Activated naive CD8-positive, alpha-beta T cell treated with anti-CD3 and anti-CD28 coated beads, Interleukin-2, amount 10 ng/mL, durations not matched to agents 7 days and 5 days (primary cell): ENCODE data around the gene HDLBP. TPM values are rescaled to one million over a fixed set of nuclear protein-coding genes. Genes with fewer than 3 reads are reported as not detected.

ENCODE experiments used
- ATAC-seq: fragments of 150-1000 bp; cut with Tn5 transposase; one replicate; pipeline ENCODE4 v1.10.0; 2021; ENCODE audit warnings: low read depth, moderate library complexity
- POLR2A ChIA-PET: fragments of 350-600 bp; sonication (Branson Sonifier 250); formaldehyde crosslinking; loops from one replicate; lab custom pipeline; 2021; ENCODE audit warnings: antibody characterized with exemption; lab: Charles Lee
- DNase-seq: peaks from one replicate; pipeline ENCODE4 v3.0.0; 2021
- H3K27ac Mint-ChIP-seq: one replicate; pipeline ENCODE4 v1.8.0; 2022; ENCODE audit warnings: mild to moderate bottlenecking, mixed read lengths
- H3K27me3 Mint-ChIP-seq: one replicate; pipeline ENCODE4 v1.8.0; 2022; ENCODE audit warnings: mild to moderate bottlenecking, moderate library complexity, mixed read lengths
- H3K36me3 Mint-ChIP-seq: one replicate; pipeline ENCODE4 v1.8.0; 2021; ENCODE audit warnings: mild to moderate bottlenecking, mixed read lengths
- H3K4me1 Mint-ChIP-seq: one replicate; pipeline ENCODE4 v1.8.0; 2021; ENCODE audit warnings: mixed read lengths
- H3K4me3 Mint-ChIP-seq: one replicate; pipeline ENCODE4 v1.8.0; 2022; ENCODE audit warnings: mild to moderate bottlenecking, moderate library complexity, mixed read lengths
- H3K9me3 Mint-ChIP-seq: one replicate; pipeline ENCODE4 v1.8.0; 2021; ENCODE audit warnings: mixed read lengths
- total RNA-seq, 2 experiments: library from RNA; stranded (reverse); gene quantifications; one replicate each; pipeline ENCODE4 v1.2.3, GENCODE V29; 2021

HDLBP gene
- total RNA-seq, 2 experiments from 2014 or later, result 158 TPM

DNA sequence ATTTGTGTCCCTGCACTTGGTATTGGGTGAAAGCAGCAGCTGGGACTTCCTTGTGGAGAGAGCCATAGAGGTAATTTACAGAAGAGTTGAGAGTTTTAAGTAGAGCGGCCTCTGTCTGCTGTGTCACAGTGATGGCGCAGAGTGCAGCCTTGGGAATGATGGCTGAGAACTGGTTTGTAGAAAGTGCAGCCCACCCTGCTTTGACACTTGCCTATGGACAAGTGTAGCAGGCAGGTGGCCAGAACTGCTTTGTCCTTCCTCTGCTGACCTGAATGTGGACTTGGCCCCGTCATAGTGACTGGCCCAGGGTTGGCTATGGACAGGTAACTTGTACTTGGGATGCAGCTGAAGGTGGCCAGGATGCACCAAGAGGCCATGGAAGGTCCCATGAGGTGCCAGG is 133.3 kb downstream of the HDLBP start:
- H3K27ac Mint-ChIP-seq, result no peak overlapping the region
- H3K9me3 Mint-ChIP-seq, result no peaks in the 10 kb centered on the region
- DNase-seq (no peak), ATAC-seq (no peak)
- POLR2A ChIA-PET, result no interaction called here
- no peaks in the 10 kb centered on the region for H3K27me3 Mint-ChIP-seq
- H3K36me3 Mint-ChIP-seq, result peaks cover 4% of the 10 kb centered on the region
- H3K4me3 Mint-ChIP-seq, result no peak overlapping the region
- no peaks in the 10 kb centered on the region for H3K4me1 Mint-ChIP-seq

- POLR2A ChIA-PET, result no interaction called here
- Mint-ChIP-seq H3K27ac (no peak overlapping the region), H3K36me3 (peaks cover 6% of the 10 kb centered on the region), H3K9me3 (no peaks in the 10 kb centered on the region), H3K4me3 (no peak overlapping the region), H3K27me3 (no peaks in the 10 kb centered on the region), H3K4me1 (no peaks in the 10 kb centered on the region)
- DNase-seq, result no peak
- ATAC-seq, result no peak
Observed at GRCh38 chr2:241180495-241180894, 135.0 kb downstream of the HDLBP start.

- POLR2A ChIA-PET, result no interaction called here
- DNase-seq, result no peak
- no peak for ATAC-seq
- Mint-ChIP-seq H3K4me3 (no peak overlapping the region), H3K36me3 (peaks cover 10% of the 10 kb centered on the region), H3K4me1 (no peaks in the 10 kb centered on the region), H3K27me3 (no peaks in the 10 kb centered on the region), H3K9me3 (no peaks in the 10 kb centered on the region), H3K27ac (no peak overlapping the region)
Observed at GRCh38 chr2:241179899-241180298, 135.6 kb downstream of the HDLBP start.

GRCh38 chr2:241178961-241179360 is 136.5 kb downstream of the HDLBP start:
- Mint-ChIP-seq H3K27me3 (no peaks in the 10 kb centered on the region), H3K27ac (no peak overlapping the region), H3K36me3 (peaks cover 14% of the 10 kb centered on the region), H3K4me1 (no peaks in the 10 kb centered on the region), H3K9me3 (no peaks in the 10 kb centered on the region), H3K4me3 (no peak overlapping the region)
- ATAC-seq (no peak), DNase-seq (no peak)
- POLR2A ChIA-PET, result no interaction called here

DNA sequence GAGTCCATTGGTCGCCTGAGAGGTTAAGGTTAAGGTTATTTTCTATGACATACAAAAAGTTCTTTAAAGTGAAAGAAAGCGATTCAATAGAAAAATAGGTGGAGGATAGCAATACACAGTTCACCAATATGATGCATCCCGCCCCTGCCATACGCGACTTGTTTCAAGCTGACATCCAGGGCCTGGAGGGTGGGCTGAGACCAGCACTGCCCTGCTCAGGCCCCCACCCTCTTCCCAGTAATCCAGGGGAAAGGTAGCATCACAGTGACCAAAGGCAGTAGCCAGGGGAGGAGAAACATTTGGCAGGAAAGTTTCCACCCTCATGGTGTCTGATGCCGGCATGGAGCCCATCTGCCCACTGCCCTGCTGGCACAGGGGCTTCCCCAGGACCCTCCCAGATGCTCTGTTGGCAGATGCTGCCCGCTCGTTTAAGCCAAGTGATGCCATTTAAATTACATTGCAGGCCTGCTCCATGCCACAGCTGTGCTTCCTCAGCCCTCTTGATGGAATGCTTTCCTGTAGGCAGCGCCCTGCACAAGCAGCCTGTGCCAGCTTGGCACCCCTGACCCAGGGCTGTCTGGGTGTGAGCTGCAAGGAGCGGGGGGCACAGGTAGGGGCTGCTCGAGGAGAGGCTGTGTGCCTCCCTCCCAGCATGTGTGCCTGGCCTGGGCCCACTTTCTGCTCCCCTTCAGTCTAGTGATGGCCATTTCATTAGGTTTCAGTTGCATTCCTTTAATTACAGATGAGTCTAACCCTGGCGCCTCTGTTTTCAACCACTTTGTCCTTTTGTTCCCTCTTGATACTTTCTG is 137.7 kb downstream of the HDLBP start:
- POLR2A ChIA-PET, result no interaction called here
- Mint-ChIP-seq H3K4me1 (no peaks in the 10 kb centered on the region), H3K9me3 (no peaks in the 10 kb centered on the region), H3K4me3 (no peak overlapping the region), H3K27ac (no peak overlapping the region), H3K36me3 (peaks cover 18% of the 10 kb centered on the region), H3K27me3 (no peaks in the 10 kb centered on the region)
- ATAC-seq, result no peak
- DNase-seq, result no peak

Other genes starting within 250 kb of the HDLBP start
- gene MTERF4, start 213.4 kb downstream of the HDLBP start, total RNA-seq, result 10 to 100 TPM; 88.1 to 88.9 TPM
- gene PASK, start 166.2 kb downstream of the HDLBP start, total RNA-seq, result 100 to 1,000 TPM; 132 to 153 TPM
- gene PPP1R7, start 165.2 kb downstream of the HDLBP start, total RNA-seq, result 10 to 100 TPM; 78.8 to 84.6 TPM
- gene ANO7, start 127.0 kb downstream of the HDLBP start, total RNA-seq, result 1 to 10 TPM in 1 of 2 experiments, under 1 TPM in 1; 0.97 to 1.4 TPM
- gene SEPTIN2, start 253 bp upstream of the HDLBP start, total RNA-seq, result 100 to 1,000 TPM; 259 to 275 TPM
- gene FARP2, start 40.6 kb upstream of the HDLBP start, total RNA-seq, result 10 to 100 TPM; 17.7 to 18.3 TPM
- gene STK25, start 192.9 kb upstream of the HDLBP start, total RNA-seq, result 100 to 1,000 TPM; 156 to 162 TPM
- gene BOK, start 243.1 kb upstream of the HDLBP start, total RNA-seq, result not detected